ENCODE measurements around the gene NISCH.
A peak's percentile ranks its signal among the peaks of the same experiment; 100 is the strongest.

Gene NISCH

DNA sequence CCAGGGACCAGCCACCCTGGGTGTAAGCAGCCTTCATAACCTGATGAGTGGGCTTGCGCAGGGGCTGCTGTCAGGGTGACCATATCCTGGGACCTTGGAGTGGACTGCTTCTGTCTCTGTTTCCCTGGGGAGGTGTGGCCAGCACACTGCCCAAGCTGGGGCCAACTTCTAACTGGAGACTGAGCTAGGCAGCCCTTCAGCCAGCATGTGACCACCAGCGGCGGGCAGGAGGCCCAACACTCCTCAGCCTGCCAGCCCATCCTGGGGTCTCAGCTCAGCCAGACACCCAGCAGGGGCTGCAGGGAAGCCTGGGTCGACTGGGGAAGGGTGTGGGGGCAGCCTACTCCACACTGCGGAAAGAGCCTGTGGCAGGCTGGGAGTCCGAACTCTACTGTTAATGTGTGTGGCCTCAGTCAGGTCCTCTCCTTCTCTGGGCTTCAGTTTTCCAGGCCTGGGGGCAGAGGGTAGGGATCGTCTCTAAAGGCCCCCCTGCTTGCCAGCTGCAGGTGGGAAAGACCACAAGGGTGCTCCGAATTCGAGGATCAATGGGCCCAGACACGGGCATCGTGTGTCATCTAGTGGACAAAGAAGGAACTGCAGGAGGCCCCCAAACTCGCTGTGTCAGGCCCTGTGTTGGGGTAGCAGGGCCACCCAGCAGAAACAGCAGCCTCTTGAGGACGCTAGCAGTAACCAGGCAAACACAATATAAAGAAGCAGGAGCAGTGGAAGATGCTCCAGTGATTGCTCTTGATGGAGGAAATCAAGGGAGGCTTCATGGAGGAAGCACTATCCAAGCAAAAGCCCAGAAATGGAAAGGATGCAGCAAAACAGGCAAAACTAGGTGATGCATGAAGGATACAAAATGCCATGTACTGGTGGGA, 8.5 kb upstream of the NISCH start:
- Histone ChIP-seq H4K20me1 (ENCODE audit: low read depth, low read length) (no peaks in the 10 kb centered on the region), H3F3A (ENCODE audit: insufficient read depth) (no peaks in the 10 kb centered on the region), H3K9ac (ENCODE audit: low read length) (no peak overlapping the region), H3K9me2 (replicated peaks; ENCODE audit: insufficient read depth, low read length) (no peaks in the 10 kb centered on the region), H3K36me3 (ENCODE audit: low read length) (no peaks in the 10 kb centered on the region), H2AFZ (ENCODE audit: low read depth, low read length, severe bottlenecking) (no peak overlapping the region), H3K79me2 (ENCODE audit: insufficient read depth, low read length) (no peaks in the 10 kb centered on the region), H3K4me2 (ENCODE audit: low read depth, low read length, poor library complexity, severe bottlenecking) (no peak overlapping the region), H3K27ac (ENCODE audit: low read depth, low read length) (no peak overlapping the region), H3K9me3 (ENCODE audit: insufficient read depth, low read length) (no peaks in the 10 kb centered on the region), H3K27me3 (ENCODE audit: low read length) (no peaks in the 10 kb centered on the region), H3K4me3 (ENCODE audit: insufficient read depth, low read length, poor library complexity, severe bottlenecking) (no peak overlapping the region)
- TF ChIP-seq, protein P1, sequence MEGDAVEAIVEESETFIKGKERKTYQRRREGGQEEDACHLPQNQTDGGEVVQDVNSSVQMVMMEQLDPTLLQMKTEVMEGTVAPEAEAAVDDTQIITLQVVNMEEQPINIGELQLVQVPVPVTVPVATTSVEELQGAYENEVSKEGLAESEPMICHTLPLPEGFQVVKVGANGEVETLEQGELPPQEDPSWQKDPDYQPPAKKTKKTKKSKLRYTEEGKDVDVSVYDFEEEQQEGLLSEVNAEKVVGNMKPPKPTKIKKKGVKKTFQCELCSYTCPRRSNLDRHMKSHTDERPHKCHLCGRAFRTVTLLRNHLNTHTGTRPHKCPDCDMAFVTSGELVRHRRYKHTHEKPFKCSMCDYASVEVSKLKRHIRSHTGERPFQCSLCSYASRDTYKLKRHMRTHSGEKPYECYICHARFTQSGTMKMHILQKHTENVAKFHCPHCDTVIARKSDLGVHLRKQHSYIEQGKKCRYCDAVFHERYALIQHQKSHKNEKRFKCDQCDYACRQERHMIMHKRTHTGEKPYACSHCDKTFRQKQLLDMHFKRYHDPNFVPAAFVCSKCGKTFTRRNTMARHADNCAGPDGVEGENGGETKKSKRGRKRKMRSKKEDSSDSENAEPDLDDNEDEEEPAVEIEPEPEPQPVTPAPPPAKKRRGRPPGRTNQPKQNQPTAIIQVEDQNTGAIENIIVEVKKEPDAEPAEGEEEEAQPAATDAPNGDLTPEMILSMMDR (IDR thresholded peaks at IDR 0.05; ENCODE audit: insufficient read depth, low read length, poor library complexity, severe bottlenecking): peak; percentile 95
- TF ChIP-seq EZH2phosphoT487 (conservative IDR thresholded peaks at IDR 0.05; ENCODE audit: low read length): no peak

DNA sequence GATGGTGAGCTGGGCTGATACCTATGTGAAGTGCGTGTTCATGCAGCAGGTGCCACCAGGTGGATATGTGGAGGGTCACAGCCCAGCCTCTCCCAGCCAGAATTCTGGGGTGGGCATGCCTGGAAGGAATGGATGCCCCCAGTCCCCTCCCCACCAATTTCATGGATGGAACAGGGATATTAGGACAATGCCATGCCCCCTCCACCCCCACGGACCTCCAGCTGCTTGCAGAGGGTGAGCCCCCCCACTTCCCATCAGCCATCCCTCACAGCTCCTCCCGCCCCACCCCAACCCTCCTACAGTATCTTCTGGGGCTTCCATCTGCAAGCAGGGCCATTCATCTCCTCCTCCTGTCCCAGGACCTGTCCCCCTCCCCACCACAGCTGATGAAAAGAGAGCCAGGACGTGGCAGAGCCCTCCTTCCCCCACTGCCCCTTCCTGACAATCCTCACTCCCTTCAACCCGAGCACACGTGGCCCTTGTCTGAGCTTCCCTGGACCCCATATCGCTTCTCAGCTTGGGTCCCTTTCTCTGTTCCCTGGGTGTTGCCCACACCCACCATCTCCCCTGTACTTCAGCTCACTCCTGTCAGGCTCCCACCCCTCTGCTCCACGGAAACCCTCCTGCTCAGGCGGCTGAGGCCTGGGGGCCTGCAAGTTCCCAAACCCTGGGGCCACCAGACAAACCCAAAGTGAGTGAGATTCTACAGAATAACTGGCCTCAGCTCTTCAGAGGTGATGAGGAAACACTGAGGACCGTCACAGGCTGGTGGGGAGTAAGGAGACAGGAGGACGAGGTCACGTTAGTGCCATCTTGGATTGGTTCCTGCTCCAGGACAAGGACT, 7.7 kb upstream of the NISCH start:
- Histone ChIP-seq H3F3A (ENCODE audit: insufficient read depth) (no peaks in the 10 kb centered on the region), H4K20me1 (ENCODE audit: low read depth, low read length) (no peaks in the 10 kb centered on the region), H2AFZ (ENCODE audit: low read depth, low read length, severe bottlenecking) (no peak overlapping the region), H3K4me3 (ENCODE audit: insufficient read depth, low read length, poor library complexity, severe bottlenecking) (no peak overlapping the region), H3K27me3 (ENCODE audit: low read length) (no peaks in the 10 kb centered on the region), H3K9ac (ENCODE audit: low read length) (no peak overlapping the region), H3K9me2 (replicated peaks; ENCODE audit: insufficient read depth, low read length) (no peaks in the 10 kb centered on the region), H3K36me3 (ENCODE audit: low read length) (no peaks in the 10 kb centered on the region), H3K79me2 (ENCODE audit: insufficient read depth, low read length) (no peaks in the 10 kb centered on the region), H3K27ac (ENCODE audit: low read depth, low read length) (no peak overlapping the region), H3K4me2 (ENCODE audit: low read depth, low read length, poor library complexity, severe bottlenecking) (no peak overlapping the region), H3K9me3 (ENCODE audit: insufficient read depth, low read length) (no peaks in the 10 kb centered on the region)
- no peak for TF ChIP-seq EZH2phosphoT487 (conservative IDR thresholded peaks at IDR 0.05; ENCODE audit: low read length)
- TF ChIP-seq, protein P1 (IDR thresholded peaks at IDR 0.05; ENCODE audit: insufficient read depth, low read length, poor library complexity, severe bottlenecking): no peak

DNA sequence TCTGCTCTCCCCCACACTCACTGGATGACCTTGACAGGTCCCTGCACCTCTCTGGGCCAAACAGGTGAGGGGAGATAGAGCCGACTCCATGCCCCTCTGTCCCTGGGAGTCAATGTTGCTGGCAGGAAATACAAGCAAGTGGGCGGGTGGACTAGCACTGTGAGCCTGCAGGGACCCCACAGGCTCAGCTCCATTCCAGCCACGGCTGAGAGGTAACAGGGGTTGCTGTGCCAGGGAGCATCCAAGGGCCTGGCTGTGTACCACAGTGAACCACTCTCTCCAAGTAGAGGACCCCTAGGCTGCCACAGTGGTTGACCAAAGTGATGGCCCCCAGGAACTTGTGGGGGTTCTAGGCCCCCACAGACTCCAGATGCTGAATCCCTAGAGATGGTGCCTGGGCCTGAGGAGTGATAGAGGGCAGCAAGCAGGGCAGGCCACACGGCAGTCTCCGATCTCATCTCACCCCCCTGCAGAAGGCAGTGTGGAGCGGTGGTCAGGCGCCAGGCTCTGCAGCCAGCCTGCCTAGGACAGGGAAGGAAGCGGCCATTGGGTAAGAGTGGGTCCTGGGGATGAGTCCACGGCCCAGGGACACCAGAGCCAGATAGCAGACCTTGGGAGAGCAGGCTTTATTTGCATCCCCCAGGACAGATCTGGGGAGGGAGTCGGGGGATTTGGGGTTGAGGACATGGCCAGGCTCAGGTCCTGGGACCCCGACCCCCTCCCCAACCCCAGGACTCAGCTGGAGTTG, 4.7 kb upstream of the NISCH start:
- Histone ChIP-seq H3K36me3 (ENCODE audit: low read length) (no peaks in the 10 kb centered on the region), H3K4me2 (ENCODE audit: low read depth, low read length, poor library complexity, severe bottlenecking) (no peak overlapping the region)

More for the DNA sequence above, 4.7 kb upstream of the NISCH start:
- Histone ChIP-seq H3K27me3 (ENCODE audit: low read length) (no peaks in the 10 kb centered on the region), H3K79me2 (ENCODE audit: insufficient read depth, low read length) (peaks cover 1% of the 10 kb centered on the region; the same call in 1 of the 2 replicates), H3K9me2 (replicated peaks; ENCODE audit: insufficient read depth, low read length) (no peaks in the 10 kb centered on the region), H3K27ac (ENCODE audit: low read depth, low read length) (no peak overlapping the region), H3K9ac (ENCODE audit: low read length) (no peak overlapping the region), H3K4me3 (ENCODE audit: insufficient read depth, low read length, poor library complexity, severe bottlenecking) (no peak overlapping the region), H2AFZ (ENCODE audit: low read depth, low read length, severe bottlenecking) (no peak overlapping the region), H3K9me3 (ENCODE audit: insufficient read depth, low read length) (no peaks in the 10 kb centered on the region), H3F3A (ENCODE audit: insufficient read depth) (no peaks in the 10 kb centered on the region), H4K20me1 (ENCODE audit: low read depth, low read length) (no peaks in the 10 kb centered on the region)
- TF ChIP-seq, protein P1 (IDR thresholded peaks at IDR 0.05; ENCODE audit: insufficient read depth, low read length, poor library complexity, severe bottlenecking): no peak
- TF ChIP-seq EZH2phosphoT487 (conservative IDR thresholded peaks at IDR 0.05; ENCODE audit: low read length): no peak

Data from SU-DHL-6 (cell line).